Fibroblast of the aortic adventitia (primary cell): ENCODE results near the gene DTD1. TPM values are rescaled to one million over a fixed set of nuclear protein-coding genes. Genes with fewer than 3 reads are reported as not detected.

Experiments
- DNase-seq: peaks from one replicate; pipeline ENCODE4 v3.0.0-alpha.2; 2010; ENCODE audit warnings: low read depth
- H3K4me3 ChIP-seq: 2 replicates; pipeline ENCODE4 v1.5.1; 2011; ENCODE audit warnings: low read depth, mild to moderate bottlenecking, control low read depth, low read length, moderate library complexity
- CTCF ChIP-seq: IDR thresholded peaks from 2 replicates; pipeline ENCODE4 v1.5.1; 2011; ENCODE audit warnings: mild to moderate bottlenecking, low read length, control low read depth, inconsistent platforms; ENCODE audit not compliant: insufficient read depth
- total RNA-seq: library from RNA; depleted of rRNA; stranded (reverse); fragments of >200 nt; gene quantifications from 2 replicates; pipeline ENCODE4 v1.2.3, GENCODE V29; 2012; ENCODE audit warnings: low replicate concordance

The DTD1 gene
- total RNA-seq, 1 donor = 69.8 TPM

- DNase-seq = no peak
- no peak for TF ChIP-seq CTCF
- no peak overlapping the region for H3K4me3 ChIP-seq
Observed at GRCh38 chr20:18724788-18725464, 137.1 kb downstream of the DTD1 start.

- no peak overlapping the region for H3K4me3 ChIP-seq
- no peak for DNase-seq
- TF ChIP-seq CTCF = no peak
Observed at GRCh38 chr20:18727032-18727508, 139.2 kb downstream of the DTD1 start.

GRCh38 chr20:18728165-18728869, 140.5 kb downstream of the DTD1 start:
- no peak overlapping the region for H3K4me3 ChIP-seq
- no peak for TF ChIP-seq CTCF
- DNase-seq = no peak

- no peak for DNase-seq
- no peak for TF ChIP-seq CTCF
- H3K4me3 ChIP-seq = no peak overlapping the region
Observed at GRCh38 chr20:18728870-18729224, 141.0 kb downstream of the DTD1 start.

GRCh38 chr20:18729231-18729825, 141.5 kb downstream of the DTD1 start:
- TF ChIP-seq CTCF = no peak
- no peak overlapping the region for H3K4me3 ChIP-seq
- no peak for DNase-seq

- TF ChIP-seq CTCF = no peak
- DNase-seq = no peak
- no peak overlapping the region for H3K4me3 ChIP-seq
Observed at GRCh38 chr20:18731940-18732339, 144.1 kb downstream of the DTD1 start.
